B cell (primary cell): ENCODE results near the gene ANAPC10. TPM values are rescaled to one million over a fixed set of nuclear protein-coding genes. Genes with fewer than 3 reads are reported as not detected.
A peak's percentile ranks its signal among the peaks of the same experiment; 100 is the strongest.
"Not testable (repeated sequence)": the region's sequence is repeated elsewhere in the genome, so short reads cannot be mapped to it uniquely, and the experiment has no call there.

Source experiments
- ATAC-seq: fragments of 200-7000 bp; cut with Tn5 transposase; one replicate; pipeline ENCODE4 v1.10.0; 2021; ENCODE audit warnings: low read depth, mild to moderate bottlenecking, moderate number of reproducible peaks, moderate library complexity
- CTCF ChIA-PET: fragments of 350-600 bp; sonication (Branson Sonifier 250); formaldehyde crosslinking; loops from one replicate; lab custom pipeline; 2021; ENCODE audit warnings: antibody characterized with exemption, inconsistent platforms; lab: Charles Lee
- POLR2A ChIA-PET: fragments of 350-600 bp; sonication (Branson Sonifier 250); formaldehyde crosslinking; loops from one replicate; lab custom pipeline; 2021; ENCODE audit warnings: antibody characterized with exemption; lab: Charles Lee
- DNase-seq: peaks from one replicate; pipeline ENCODE4 v3.0.0; 2013
- H2AFZ ChIP-seq: 2 replicates; pipeline ENCODE4 v1.6.1; 2012; ENCODE audit warnings: mild to moderate bottlenecking, low read depth, low read length; ENCODE audit not compliant: insufficient read depth, poor library complexity, severe bottlenecking
- H3K27ac ChIP-seq, 2 donors: 1 replicate in 1 of 2; 2 replicates in 1 of 2; pipeline ENCODE4 v1.5.1; 2012 to 2013; ENCODE audit warnings: low read length in 2 of 2, mild to moderate bottlenecking in 2 of 2, moderate library complexity in 1 of 2
- H3K27me3 ChIP-seq, 4 experiments: fragments of 200-600 bp in 1 of 4; sonication (generic) in 1 of 4; replicated peaks in 1 of 4; 1 replicate in 2 of 4; 2 replicates in 2 of 4; pipeline versions ENCODE4 v1.6.1 to v1.7.0; 2013 to 2016; ENCODE audit warnings: low read length in 3 of 4, mild to moderate bottlenecking in 2 of 4, mixed read lengths in 1 of 4, moderate library complexity in 1 of 4; ENCODE audit not compliant: insufficient read depth in 4 of 4, control insufficient read depth in 3 of 4; ENCODE audit errors: control extremely low read depth in 1 of 4
- H3K36me3 ChIP-seq, 2 experiments: replicated peaks in 1 of 2; 1 replicate in 1 of 2; 2 replicates in 1 of 2; pipeline versions ENCODE4 v1.6.1 to v1.7.1; 2013; ENCODE audit warnings: low read length in 1 of 2; ENCODE audit not compliant: insufficient read depth in 2 of 2, control insufficient read depth in 1 of 2; ENCODE audit errors: control extremely low read depth in 1 of 2, extremely low read depth in 1 of 2
- H3K4me1 ChIP-seq, 2 donors: fragments of 200-600 bp in 1 of 2; sonication (generic) in 1 of 2; 1 replicate in 1 of 2; 2 replicates in 1 of 2; pipeline versions ENCODE4 v1.5.1 to v1.6.1; 2013 to 2017; ENCODE audit warnings: low read length in 2 of 2; ENCODE audit not compliant: control insufficient read depth in 2 of 2, insufficient read depth in 2 of 2
- H3K4me2 ChIP-seq: replicated peaks from 2 replicates; pipeline ENCODE3; 2012; ENCODE audit warnings: mild to moderate bottlenecking, low read depth, low read length; ENCODE audit not compliant: poor library complexity, severe bottlenecking
- H3K4me3 ChIP-seq, 5 experiments: fragments of 200-600 bp in 1 of 5; sonication (generic) in 1 of 5; 1 replicate in 3 of 5; 2 replicates in 2 of 5; pipeline versions ENCODE4 v1.5.1 to v1.7.0; 2011 to 2016; ENCODE audit warnings: low read length in 4 of 5, mild to moderate bottlenecking in 4 of 5, low read depth in 2 of 5, control low read depth in 1 of 5, moderate library complexity in 1 of 5; ENCODE audit not compliant: insufficient read depth in 1 of 5; ENCODE audit errors: control extremely low read depth in 1 of 5, extremely low read depth in 1 of 5
- H3K79me2 ChIP-seq: fragments of 200-600 bp; sonication (generic); one replicate; pipeline ENCODE4 v1.6.0; 2016; ENCODE audit warnings: low read length; ENCODE audit not compliant: control insufficient read depth, insufficient read depth
- H3K9ac ChIP-seq: fragments of 200-600 bp; sonication (generic); 2 replicates; pipeline ENCODE4 v1.6.1; 2017; ENCODE audit warnings: mild to moderate bottlenecking, low read length, moderate library complexity
- H3K9me3 ChIP-seq, 3 donors: one replicate each; pipeline versions ENCODE4 v1.6.1 to v1.7.1; 2013; ENCODE audit warnings: low read length in 2 of 3; ENCODE audit not compliant: control insufficient read depth in 2 of 3, insufficient read depth in 1 of 3; ENCODE audit errors: control extremely low read depth in 1 of 3
- H4K20me1 ChIP-seq: 2 replicates; pipeline ENCODE4 v1.6.0; 2012; ENCODE audit warnings: mild to moderate bottlenecking, low read length; ENCODE audit not compliant: insufficient read depth, control insufficient read depth, poor library complexity, severe bottlenecking
- H3K27ac Mint-ChIP-seq: one replicate; pipeline ENCODE4 v1.8.0; 2021; ENCODE audit warnings: mixed read lengths
- H3K27me3 Mint-ChIP-seq: one replicate; pipeline ENCODE4 v1.8.0; 2021; ENCODE audit warnings: mixed read lengths
- H3K4me1 Mint-ChIP-seq: one replicate; pipeline ENCODE4 v1.8.0; 2021; ENCODE audit warnings: mixed read lengths
- H3K4me3 Mint-ChIP-seq: one replicate; pipeline ENCODE4 v1.8.0; 2021; ENCODE audit warnings: mixed read lengths
- H3K9me3 Mint-ChIP-seq: one replicate; pipeline ENCODE4 v1.8.0; 2022; ENCODE audit warnings: mixed read lengths; ENCODE audit not compliant: insufficient read depth
- EZH2 ChIP-seq: IDR thresholded peaks from 2 replicates; pipeline ENCODE4 v1.6.1; 2012; ENCODE audit warnings: borderline replicate concordance, low read depth, mild to moderate bottlenecking, moderate library complexity, low read length; ENCODE audit not compliant: insufficient read depth, poor library complexity, severe bottlenecking
- WGBS: methylation state at CpG from one replicate; pipeline ENCODE4 v1.1.5; 2013; ENCODE audit warnings: missing lambda C conversion rate; ENCODE audit not compliant: insufficient coverage; 5-methylcytosine and 5-hydroxymethylcytosine counted together
- intact Hi-C: fragments of 100-400 bp; cut with micrococcal nuclease; formaldehyde crosslinking; loops from one replicate; pipeline ENCODE4 v1.10.0; 2022
- polyA minus RNA-seq: library from RNA; depleted of rRNA, polyadenylated mRNA; stranded (reverse); fragments of >200 nt; gene quantifications from 2 replicates; pipeline ENCODE4 v1.2.3, GENCODE V29; 2012
- polyA plus RNA-seq: library from polyadenylated mRNA; depleted of rRNA; stranded (reverse); fragments of >200 nt; gene quantifications from 2 replicates; pipeline ENCODE4 v1.2.3, GENCODE V29; 2012
- total RNA-seq, 2 donors: library from RNA; stranded (reverse); fragments of 120-200 nt in 1 of 2; gene quantifications; 1 replicate in 1 of 2; 2 replicates in 1 of 2; pipeline versions ENCODE4 v1.2.3 to v1.2.4, GENCODE V29; 2013 to 2022
- TF ChIP-seq, protein P1 (sequence below): fragments of 200-600 bp; IDR thresholded peaks from one replicate; pipeline ENCODE4 v1.8.0; 2022; ENCODE audit warnings: antibody characterized with exemption, mild to moderate bottlenecking

ANAPC10 gene, protein sequence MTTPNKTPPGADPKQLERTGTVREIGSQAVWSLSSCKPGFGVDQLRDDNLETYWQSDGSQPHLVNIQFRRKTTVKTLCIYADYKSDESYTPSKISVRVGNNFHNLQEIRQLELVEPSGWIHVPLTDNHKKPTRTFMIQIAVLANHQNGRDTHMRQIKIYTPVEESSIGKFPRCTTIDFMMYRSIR
- total RNA-seq (18.9 and 19.4 TPM in 2 replicates), polyA plus RNA-seq (15.6 and 17.4 TPM in 2 replicates), polyA minus RNA-seq (16.5 and 17.6 TPM in 2 replicates)
- 26.9 TPM for total RNA-seq (2013)

GRCh38 chr4:145097821-145098674 lies at the start of gene ANAPC10, which contains the start of gene ABCE1:
ANAPC10 (minus strand) TSS chr4:145098196; CDS start chr4:145096099, 2,097 bp downstream.
ABCE1 (plus strand) TSS chr4:145098311; CDS start chr4:145104413, 6,102 bp downstream.
- WGBS: under 1% methylated on average over 67 of the region's 67 CpGs
- H3K27ac ChIP-seq: peak within 1 kb of the TSS; percentile 89 to 90
- peak within 1 kb of the TSS; percentile 98 for H3K27ac Mint-ChIP-seq
- H3K9ac ChIP-seq: peak within 1 kb of the TSS; percentile 87
- ATAC-seq (peak; percentile 93), DNase-seq (peak; percentile 97)
- H3K4me3 Mint-ChIP-seq: peak within 1 kb of the TSS; percentile 98
- peak within 1 kb of the TSS; percentile 66 to 94 (median 79) for H3K4me3 ChIP-seq
- peaks cover 96% of the 10 kb centered on the region for H3K79me2 ChIP-seq
- peak within 1 kb of the TSS; percentile 85 for H3K4me2 ChIP-seq
- peaks cover 2% of the 10 kb centered on the region for H3K9me3 Mint-ChIP-seq
- H3K27me3 Mint-ChIP-seq: no peaks in the 10 kb centered on the region
- ChIA-PET CTCF (interaction anchor here (0.6 to 1.2 kb wide), 3 partner anchors 20 to 519 kb away, joined by 3 to 4 read pairs (median 3); no protein-coding TSS in a partner anchor), POLR2A (interaction anchor here (0.5 to 1.2 kb wide), 4 partner anchors 41 to 838 kb away, joined by 3 read pairs; partner anchors contain the start of gene OTUD4)
- peaks cover 36 to 46% of the 10 kb centered on the region in 2 donors for H3K4me1 ChIP-seq
- peak within 1 kb of the TSS; percentile 96 for H2AFZ ChIP-seq
- H3K4me1 Mint-ChIP-seq: peaks cover 42% of the 10 kb centered on the region
- H3K9me3 ChIP-seq: peaks cover 0 to 7% (median 2%) of the 10 kb centered on the region in 3 donors
- peaks cover 0 to 16% of the 10 kb centered on the region in 2 experiments for H3K36me3 ChIP-seq
- H3K27me3 ChIP-seq: no peaks in the 10 kb centered on the region
- TF ChIP-seq, protein P1, sequence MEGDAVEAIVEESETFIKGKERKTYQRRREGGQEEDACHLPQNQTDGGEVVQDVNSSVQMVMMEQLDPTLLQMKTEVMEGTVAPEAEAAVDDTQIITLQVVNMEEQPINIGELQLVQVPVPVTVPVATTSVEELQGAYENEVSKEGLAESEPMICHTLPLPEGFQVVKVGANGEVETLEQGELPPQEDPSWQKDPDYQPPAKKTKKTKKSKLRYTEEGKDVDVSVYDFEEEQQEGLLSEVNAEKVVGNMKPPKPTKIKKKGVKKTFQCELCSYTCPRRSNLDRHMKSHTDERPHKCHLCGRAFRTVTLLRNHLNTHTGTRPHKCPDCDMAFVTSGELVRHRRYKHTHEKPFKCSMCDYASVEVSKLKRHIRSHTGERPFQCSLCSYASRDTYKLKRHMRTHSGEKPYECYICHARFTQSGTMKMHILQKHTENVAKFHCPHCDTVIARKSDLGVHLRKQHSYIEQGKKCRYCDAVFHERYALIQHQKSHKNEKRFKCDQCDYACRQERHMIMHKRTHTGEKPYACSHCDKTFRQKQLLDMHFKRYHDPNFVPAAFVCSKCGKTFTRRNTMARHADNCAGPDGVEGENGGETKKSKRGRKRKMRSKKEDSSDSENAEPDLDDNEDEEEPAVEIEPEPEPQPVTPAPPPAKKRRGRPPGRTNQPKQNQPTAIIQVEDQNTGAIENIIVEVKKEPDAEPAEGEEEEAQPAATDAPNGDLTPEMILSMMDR: no peak
- TF ChIP-seq EZH2: no peak
- no peaks in the 10 kb centered on the region for H4K20me1 ChIP-seq
- intact Hi-C loops: loop anchor here (1.0 to 10.0 kb wide), 4 partner anchors 82 to 1586 kb away; partner anchors contain the start of genes OTUD4 and SMARCA5

GRCh38 chr4:145136219-145136618 lies 38.2 kb upstream of the ANAPC10 start:
- ATAC-seq, H3K9me3 Mint-ChIP-seq, POLR2A ChIA-PET, H3K27ac ChIP-seq, H3K27me3 Mint-ChIP-seq, H2AFZ ChIP-seq, H4K20me1 ChIP-seq, H3K79me2 ChIP-seq, H3K9me3 ChIP-seq, H3K27ac Mint-ChIP-seq, H3K27me3 ChIP-seq, intact Hi-C loops, H3K4me2 ChIP-seq, DNase-seq, H3K9ac ChIP-seq, CTCF ChIA-PET: not testable (repeated sequence)
- Mint-ChIP-seq H3K4me3 (peak overlapping the region; percentile 32), H3K4me1 (peaks cover 29% of the 10 kb centered on the region)
- no CpG with 5 or more reads among the region's 1 CpG for WGBS
- H3K36me3 ChIP-seq: peaks cover 12 to 31% of the 10 kb centered on the region in 2 experiments
- H3K4me1 ChIP-seq: peaks cover 12% of the 10 kb centered on the region in 2 donors
- peak overlapping the region in 1 of 5 experiments; percentile 15 for H3K4me3 ChIP-seq
